CD4-positive, alpha-beta T cell treated with Interleukin-4 for 1 hour (primary cell): ENCODE data around the gene MRPL37.

Experiments
- DNase-seq, 2 donors: peaks; one replicate each; pipeline ENCODE4 v3.0.0-alpha.2; 2020 to 2022

The MRPL37 gene

GRCh38 chr1:54241364-54241763, 41.4 kb downstream of the MRPL37 start:
- DNase-seq, result no peak

GRCh38 chr1:54243022-54243421, 43.1 kb downstream of the MRPL37 start:
- no peak for DNase-seq

GRCh38 chr1:54244655-54245054, 44.7 kb downstream of the MRPL37 start:
- no peak for DNase-seq

- no peak for DNase-seq
Observed at GRCh38 chr1:54245501-54245900, 45.5 kb downstream of the MRPL37 start.

GRCh38 chr1:54246116-54246721, 46.3 kb downstream of the MRPL37 start:
- DNase-seq, result no peak

- DNase-seq, result no peak
Observed at GRCh38 chr1:54247863-54248515, 48.0 kb downstream of the MRPL37 start.

GRCh38 chr1:54248966-54249365, 49.0 kb downstream of the MRPL37 start:
- DNase-seq, result no peak

GRCh38 chr1:54249819-54250435, 50.0 kb downstream of the MRPL37 start:
- DNase-seq, result no peak

- no peak for DNase-seq
Observed at GRCh38 chr1:54250670-54251069, 50.7 kb downstream of the MRPL37 start.

- DNase-seq, result no peak
Observed at GRCh38 chr1:54252371-54252936, 52.5 kb downstream of the MRPL37 start.

GRCh38 chr1:54253480-54253879, 53.5 kb downstream of the MRPL37 start:
- DNase-seq, result no peak

- DNase-seq, result no peak
Observed at GRCh38 chr1:54254055-54254454, 54.1 kb downstream of the MRPL37 start.

GRCh38 chr1:54255026-54255702, 55.2 kb downstream of the MRPL37 start:
- DNase-seq, result no peak

- no peak for DNase-seq
Observed at GRCh38 chr1:54256522-54257345, 56.8 kb downstream of the MRPL37 start.

- no peak for DNase-seq
Observed at GRCh38 chr1:54257346-54257620, 57.3 kb downstream of the MRPL37 start.

GRCh38 chr1:54257876-54258275, 57.9 kb downstream of the MRPL37 start:
- DNase-seq, result no peak

- no peak for DNase-seq
Observed at GRCh38 chr1:54259546-54260140, 59.7 kb downstream of the MRPL37 start.

GRCh38 chr1:54260810-54261209, 60.8 kb downstream of the MRPL37 start:
- no peak for DNase-seq

- DNase-seq, result no peak
Observed at GRCh38 chr1:54262244-54262643, 62.3 kb downstream of the MRPL37 start.

GRCh38 chr1:54263601-54264226, 63.7 kb downstream of the MRPL37 start:
- no peak for DNase-seq

- no peak for DNase-seq
Observed at GRCh38 chr1:54265126-54265525, 65.2 kb downstream of the MRPL37 start.

- DNase-seq, result no peak
Observed at GRCh38 chr1:54265659-54266058, 65.7 kb downstream of the MRPL37 start.
